H9 (cell line): ENCODE results near the gene BRF1. TPM values are rescaled to one million over a fixed set of nuclear protein-coding genes. Genes with fewer than 3 reads are reported as not detected.

Experiments
- DNase-seq: peaks from one replicate; pipeline ENCODE4 v3.0.0-alpha.2; 2017
- H2AFZ ChIP-seq: one replicate; pipeline ENCODE4 v1.6.1; 2013; ENCODE audit warnings: mild to moderate bottlenecking, low read length, control low read depth, moderate library complexity
- H2AK5ac ChIP-seq: 2 replicates; pipeline ENCODE4 v1.6.1; 2013; ENCODE audit warnings: low read length, control low read depth, mixed read lengths; ENCODE audit not compliant: insufficient read length
- H2BK120ac ChIP-seq: one replicate; pipeline ENCODE4 v1.6.1; 2013; ENCODE audit warnings: low read depth, mild to moderate bottlenecking, low read length, control low read depth, inconsistent platforms; ENCODE audit not compliant: poor library complexity, severe bottlenecking
- H2BK12ac ChIP-seq: 2 replicates; pipeline ENCODE4 v1.6.1; 2013; ENCODE audit warnings: low read length, control low read depth, mixed read lengths, low read depth; ENCODE audit not compliant: insufficient read length
- H2BK15ac ChIP-seq: 2 replicates; pipeline ENCODE4 v1.6.1; 2013; ENCODE audit warnings: low read depth, low read length, control low read depth
- H2BK20ac ChIP-seq: one replicate; pipeline ENCODE4 v1.6.1; 2013; ENCODE audit warnings: low read depth, mild to moderate bottlenecking, low read length, control low read depth, inconsistent platforms; ENCODE audit not compliant: poor library complexity, severe bottlenecking
- H2BK5ac ChIP-seq: 2 replicates; pipeline ENCODE4 v1.6.1; 2013; ENCODE audit warnings: low read length, control low read depth, mixed read lengths; ENCODE audit not compliant: insufficient read length
- H3K14ac ChIP-seq: 2 replicates; pipeline ENCODE4 v1.6.1; 2013; ENCODE audit warnings: low read length, control low read depth; ENCODE audit not compliant: insufficient read depth
- H3K18ac ChIP-seq: 2 replicates; pipeline ENCODE4 v1.6.1; 2013; ENCODE audit warnings: low read depth, mild to moderate bottlenecking, mixed read lengths, low read length, control low read depth; ENCODE audit not compliant: insufficient read length
- H3K23ac ChIP-seq: 2 replicates; pipeline ENCODE4 v1.6.1; 2013; ENCODE audit warnings: low read length, control low read depth, mixed read lengths, low read depth; ENCODE audit not compliant: insufficient read length
- H3K23me2 ChIP-seq: 2 replicates; pipeline ENCODE4 v1.6.1; 2013; ENCODE audit warnings: low read depth, mild to moderate bottlenecking, mixed read lengths, low read length, control low read depth; ENCODE audit not compliant: insufficient read length, poor library complexity, severe bottlenecking
- H3K27ac ChIP-seq: 2 replicates; pipeline ENCODE4 v1.5.1; 2013; ENCODE audit warnings: low read length, control low read depth, mixed read lengths, low read depth; ENCODE audit not compliant: insufficient read length
- H3K27me3 ChIP-seq: 2 replicates; pipeline ENCODE4 v1.6.1; 2013; ENCODE audit warnings: low read length, control low read depth, inconsistent platforms; ENCODE audit not compliant: insufficient read depth
- H3K4ac ChIP-seq: 2 replicates; pipeline ENCODE4 v1.6.1; 2013; ENCODE audit warnings: low read depth, mild to moderate bottlenecking, control low read depth, inconsistent platforms, low read length, moderate library complexity
- H3K4me1 ChIP-seq: 2 replicates; pipeline ENCODE4 v1.6.1; 2013; ENCODE audit warnings: low read length, control low read depth, inconsistent platforms; ENCODE audit not compliant: insufficient read depth
- H3K4me2 ChIP-seq: 2 replicates; pipeline ENCODE4 v1.6.1; 2013; ENCODE audit warnings: low read length, control low read depth, mixed read lengths; ENCODE audit not compliant: insufficient read length, insufficient read depth
- H3K56ac ChIP-seq: 2 replicates; pipeline ENCODE4 v1.6.1; 2013; ENCODE audit warnings: low read depth, mild to moderate bottlenecking, mixed read lengths, low read length, control low read depth; ENCODE audit not compliant: insufficient read length
- H3K79me1 ChIP-seq: 2 replicates; pipeline ENCODE4 v1.6.1; 2013; ENCODE audit warnings: low read depth, mild to moderate bottlenecking, moderate library complexity, low read length, control low read depth, inconsistent platforms; ENCODE audit not compliant: insufficient read depth, poor library complexity, severe bottlenecking
- H3K79me2 ChIP-seq: 2 replicates; pipeline ENCODE4 v1.6.1; 2013; ENCODE audit warnings: low read length, control low read depth, inconsistent platforms; ENCODE audit not compliant: insufficient read depth
- H3K9ac ChIP-seq: 2 replicates; pipeline ENCODE4 v1.6.1; 2013; ENCODE audit warnings: low read length, control low read depth, mixed read lengths; ENCODE audit not compliant: insufficient read length; ENCODE audit errors: extremely low read depth
- H3K9me3 ChIP-seq: one replicate; pipeline ENCODE4 v1.6.1; 2013; ENCODE audit warnings: low read depth, low read length, inconsistent platforms; ENCODE audit not compliant: control insufficient read depth
- H3T11ph ChIP-seq: one replicate; pipeline ENCODE4 v1.6.1; 2013; ENCODE audit warnings: mild to moderate bottlenecking, low read length, control low read depth, inconsistent platforms
- H4K20me1 ChIP-seq: one replicate; pipeline ENCODE4 v1.6.1; 2013; ENCODE audit not compliant: control insufficient read depth, insufficient read length, insufficient read depth
- H4K5ac ChIP-seq: 2 replicates; pipeline ENCODE4 v1.6.1; 2013; ENCODE audit warnings: low read depth, mild to moderate bottlenecking, mixed read lengths, low read length, control low read depth; ENCODE audit not compliant: insufficient read length
- H4K8ac ChIP-seq: replicated peaks from 2 replicates; pipeline ENCODE4 v1.6.1; 2013; ENCODE audit warnings: low read length, control low read depth, mixed read lengths, low read depth; ENCODE audit not compliant: insufficient read length
- H4K91ac ChIP-seq: 2 replicates; pipeline ENCODE4 v1.6.1; 2013; ENCODE audit warnings: low read depth, mild to moderate bottlenecking, moderate library complexity, mixed read lengths, low read length, control low read depth; ENCODE audit not compliant: insufficient read length
- H3K27ac Mint-ChIP-seq, 3 experiments: 2 replicates in 2 of 3; 3 replicates in 1 of 3; pipeline ENCODE4 v1.8.0; 2020 to 2021; ENCODE audit warnings: mixed read lengths in 3 of 3, mild to moderate bottlenecking in 1 of 3, moderate library complexity in 1 of 3
- H3K27me3 Mint-ChIP-seq: 2 replicates; pipeline ENCODE4 v1.8.0; 2021; ENCODE audit warnings: low read depth, mild to moderate bottlenecking, moderate library complexity, mixed read lengths
- H3K36me3 Mint-ChIP-seq, 3 experiments: 2 replicates in 2 of 3; 3 replicates in 1 of 3; pipeline ENCODE4 v1.8.0; 2020 to 2021; ENCODE audit warnings: low read depth in 3 of 3, mixed read lengths in 3 of 3; ENCODE audit not compliant: insufficient read depth in 1 of 3
- H3K4me1 Mint-ChIP-seq, 2 experiments: 2 replicates each; pipeline ENCODE4 v1.8.0; 2020; ENCODE audit warnings: mixed read lengths in 2 of 2
- H3K4me3 Mint-ChIP-seq, 2 experiments: 2 replicates in 1 of 2; 3 replicates in 1 of 2; pipeline ENCODE4 v1.8.0; 2020 to 2021; ENCODE audit warnings: mild to moderate bottlenecking in 2 of 2, mixed read lengths in 2 of 2, moderate library complexity in 1 of 2
- H3K9me3 Mint-ChIP-seq, 2 experiments: 2 replicates in 1 of 2; 3 replicates in 1 of 2; pipeline ENCODE4 v1.8.0; 2020; ENCODE audit warnings: mild to moderate bottlenecking in 2 of 2, mixed read lengths in 2 of 2, moderate library complexity in 1 of 2
- CTCF ChIP-seq: fragments of 200-600 bp; sonication (generic); conservative IDR thresholded peaks from 3 replicates; pipeline ENCODE4 v1.8.0; 2021; ENCODE audit warnings: antibody characterized with exemption, mild to moderate bottlenecking
- WGBS: extraction: QIAGEN DNeasy Blood & Tissue Kit; methylation state at CpG from one replicate; pipeline ENCODE4 v1.1.7; 2013; ENCODE audit warnings: missing lambda C conversion rate, low lambda C conversion rate, mixed read lengths; ENCODE audit not compliant: insufficient read length; ENCODE audit errors: extremely low coverage; 5-methylcytosine and 5-hydroxymethylcytosine counted together
- total RNA-seq: library from RNA; stranded (reverse); gene quantifications from 2 replicates; pipeline ENCODE4 v1.2.1, GENCODE V29; 2021

BRF1 gene
- total RNA-seq, 1 experiment from 2014 or later, result 28.3 TPM

GRCh38 chr14:105240811-105241576, 59.8 kb downstream of the BRF1 start:
- H3K27me3 ChIP-seq, result no peaks in the 10 kb centered on the region
- H2BK120ac ChIP-seq, result no peak overlapping the region
- no CpG with 5 or more reads among the region's 31 CpGs for WGBS
- no peak overlapping the region for H4K91ac ChIP-seq
- no peak overlapping the region for H2BK15ac ChIP-seq
- H3K23me2 ChIP-seq, result no peaks in the 10 kb centered on the region
- H3T11ph ChIP-seq, result no peak overlapping the region
- peaks cover 0 to 12% (median 2%) of the 10 kb centered on the region in 3 experiments; a peak in 3 of 7 replicates for H3K36me3 Mint-ChIP-seq
- H3K56ac ChIP-seq, result no peak overlapping the region
- H3K9me3 Mint-ChIP-seq, result no peaks in the 10 kb centered on the region
- peak overlapping the region; percentile 1; the same call in 1 of the 2 replicates for H3K14ac ChIP-seq
- H3K27ac ChIP-seq, result no peak overlapping the region
- no peak overlapping the region for H2AK5ac ChIP-seq
- no peaks in the 10 kb centered on the region for H3K4me1 Mint-ChIP-seq
- DNase-seq, result no peak
- H2BK5ac ChIP-seq, result no peak overlapping the region
- H3K79me1 ChIP-seq, result no peaks in the 10 kb centered on the region
- no peak overlapping the region for H3K23ac ChIP-seq
- H4K8ac ChIP-seq, result no peak overlapping the region
- no peaks in the 10 kb centered on the region for H3K27me3 Mint-ChIP-seq
- no peak for TF ChIP-seq CTCF
- H3K79me2 ChIP-seq, result no peaks in the 10 kb centered on the region
- H3K9ac ChIP-seq, result no peak overlapping the region
- no peak overlapping the region for H3K4me3 Mint-ChIP-seq
- H4K20me1 ChIP-seq, result no peaks in the 10 kb centered on the region
- no peak overlapping the region for H3K27ac Mint-ChIP-seq
- H3K4ac ChIP-seq, result no peak overlapping the region
- no peaks in the 10 kb centered on the region for H3K4me1 ChIP-seq
- H3K9me3 ChIP-seq, result no peaks in the 10 kb centered on the region
- H2BK20ac ChIP-seq, result no peak overlapping the region
- no peak overlapping the region for H3K4me2 ChIP-seq
- H4K5ac ChIP-seq, result no peak overlapping the region
- H2AFZ ChIP-seq, result no peak overlapping the region
- H2BK12ac ChIP-seq, result no peak overlapping the region
- no peak overlapping the region for H3K18ac ChIP-seq
